ENCODE data around the gene SLC39A11. TPM values are rescaled to one million over a fixed set of nuclear protein-coding genes. Genes with fewer than 3 reads are reported as not detected.

The SLC39A11 gene
- total and polyA plus RNA-seq, 2 of the 13 experiments (the other 11 are each of a cell fraction or from before 2014, with no cell fraction given): 17.2 to 31.5 TPM

DNA sequence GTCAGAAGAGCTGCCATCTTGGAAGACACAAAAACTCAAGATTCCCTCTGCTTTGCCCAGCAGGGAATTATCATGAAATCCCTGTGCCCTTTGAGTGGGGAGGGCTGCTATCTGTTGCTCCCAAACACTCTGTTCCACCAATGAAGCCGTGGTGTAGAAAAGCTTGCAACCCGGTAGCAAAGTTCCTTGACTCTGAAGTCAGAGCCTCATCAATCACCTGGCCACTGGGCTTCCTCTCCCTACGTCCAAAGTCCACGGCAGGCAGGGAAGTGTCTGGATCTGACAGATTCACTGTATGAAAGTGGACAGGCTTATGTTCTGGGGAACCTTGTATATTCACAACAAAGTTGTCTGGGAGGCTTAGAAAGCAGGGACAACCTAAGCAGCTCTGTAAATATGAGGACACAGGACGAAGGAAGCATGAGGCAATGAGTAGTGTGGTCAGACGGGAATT lies 343.3 kb downstream of the SLC39A11 start (continued):
- TF ChIP-seq, protein P1, sequence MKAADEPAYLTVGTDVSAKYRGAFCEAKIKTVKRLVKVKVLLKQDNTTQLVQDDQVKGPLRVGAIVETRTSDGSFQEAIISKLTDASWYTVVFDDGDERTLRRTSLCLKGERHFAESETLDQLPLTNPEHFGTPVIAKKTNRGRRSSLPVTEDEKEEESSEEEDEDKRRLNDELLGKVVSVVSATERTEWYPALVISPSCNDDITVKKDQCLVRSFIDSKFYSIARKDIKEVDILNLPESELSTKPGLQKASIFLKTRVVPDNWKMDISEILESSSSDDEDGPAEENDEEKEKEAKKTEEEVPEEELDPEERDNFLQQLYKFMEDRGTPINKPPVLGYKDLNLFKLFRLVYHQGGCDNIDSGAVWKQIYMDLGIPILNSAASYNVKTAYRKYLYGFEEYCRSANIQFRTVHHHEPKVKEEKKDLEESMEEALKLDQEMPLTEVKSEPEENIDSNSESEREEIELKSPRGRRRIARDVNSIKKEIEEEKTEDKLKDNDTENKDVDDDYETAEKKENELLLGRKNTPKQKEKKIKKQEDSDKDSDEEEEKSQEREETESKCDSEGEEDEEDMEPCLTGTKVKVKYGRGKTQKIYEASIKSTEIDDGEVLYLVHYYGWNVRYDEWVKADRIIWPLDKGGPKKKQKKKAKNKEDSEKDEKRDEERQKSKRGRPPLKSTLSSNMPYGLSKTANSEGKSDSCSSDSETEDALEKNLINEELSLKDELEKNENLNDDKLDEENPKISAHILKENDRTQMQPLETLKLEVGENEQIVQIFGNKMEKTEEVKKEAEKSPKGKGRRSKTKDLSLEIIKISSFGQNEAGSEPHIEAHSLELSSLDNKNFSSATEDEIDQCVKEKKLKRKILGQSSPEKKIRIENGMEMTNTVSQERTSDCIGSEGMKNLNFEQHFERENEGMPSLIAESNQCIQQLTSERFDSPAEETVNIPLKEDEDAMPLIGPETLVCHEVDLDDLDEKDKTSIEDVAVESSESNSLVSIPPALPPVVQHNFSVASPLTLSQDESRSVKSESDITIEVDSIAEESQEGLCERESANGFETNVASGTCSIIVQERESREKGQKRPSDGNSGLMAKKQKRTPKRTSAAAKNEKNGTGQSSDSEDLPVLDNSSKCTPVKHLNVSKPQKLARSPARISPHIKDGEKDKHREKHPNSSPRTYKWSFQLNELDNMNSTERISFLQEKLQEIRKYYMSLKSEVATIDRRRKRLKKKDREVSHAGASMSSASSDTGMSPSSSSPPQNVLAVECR (CRISPR knock-in tag; IDR thresholded peaks at IDR 0.05; ENCODE audit: borderline replicate concordance): peak; percentile 59; the same call in 1 of the 2 replicates
- TF ChIP-seq ZNF430 (CRISPR knock-in tag; IDR thresholded peaks at IDR 0.05): no peak
- TF ChIP-seq SAFB2 (CRISPR knock-in tag; IDR thresholded peaks at IDR 0.05; ENCODE audit: borderline replicate concordance, low read depth): no peak
- TF ChIP-seq, protein P2, sequence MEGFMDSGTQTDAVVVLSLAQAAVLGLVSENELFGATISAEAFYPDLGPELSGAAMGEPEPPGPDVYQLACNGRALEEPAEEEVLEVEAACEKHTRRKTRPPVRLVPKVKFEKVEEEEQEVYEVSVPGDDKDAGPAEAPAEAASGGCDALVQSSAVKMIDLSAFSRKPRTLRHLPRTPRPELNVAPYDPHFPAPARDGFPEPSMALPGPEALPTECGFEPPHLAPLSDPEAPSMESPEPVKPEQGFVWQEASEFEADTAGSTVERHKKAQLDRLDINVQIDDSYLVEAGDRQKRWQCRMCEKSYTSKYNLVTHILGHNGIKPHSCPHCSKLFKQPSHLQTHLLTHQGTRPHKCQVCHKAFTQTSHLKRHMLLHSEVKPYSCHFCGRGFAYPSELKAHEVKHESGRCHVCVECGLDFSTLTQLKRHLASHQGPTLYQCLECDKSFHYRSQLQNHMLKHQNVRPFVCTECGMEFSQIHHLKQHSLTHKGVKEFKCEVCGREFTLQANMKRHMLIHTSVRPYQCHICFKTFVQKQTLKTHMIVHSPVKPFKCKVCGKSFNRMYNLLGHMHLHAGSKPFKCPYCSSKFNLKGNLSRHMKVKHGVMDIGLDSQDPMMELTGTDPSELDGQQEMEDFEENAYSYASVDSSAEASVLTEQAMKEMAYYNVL (CRISPR knock-in tag; IDR thresholded peaks at IDR 0.05; ENCODE audit: borderline replicate concordance): peak; percentile 46; the same call in 1 of the 2 replicates
- no peak for TF ChIP-seq ZNF619 (CRISPR knock-in tag; IDR thresholded peaks at IDR 0.05)
- TF ChIP-seq, protein P3, sequence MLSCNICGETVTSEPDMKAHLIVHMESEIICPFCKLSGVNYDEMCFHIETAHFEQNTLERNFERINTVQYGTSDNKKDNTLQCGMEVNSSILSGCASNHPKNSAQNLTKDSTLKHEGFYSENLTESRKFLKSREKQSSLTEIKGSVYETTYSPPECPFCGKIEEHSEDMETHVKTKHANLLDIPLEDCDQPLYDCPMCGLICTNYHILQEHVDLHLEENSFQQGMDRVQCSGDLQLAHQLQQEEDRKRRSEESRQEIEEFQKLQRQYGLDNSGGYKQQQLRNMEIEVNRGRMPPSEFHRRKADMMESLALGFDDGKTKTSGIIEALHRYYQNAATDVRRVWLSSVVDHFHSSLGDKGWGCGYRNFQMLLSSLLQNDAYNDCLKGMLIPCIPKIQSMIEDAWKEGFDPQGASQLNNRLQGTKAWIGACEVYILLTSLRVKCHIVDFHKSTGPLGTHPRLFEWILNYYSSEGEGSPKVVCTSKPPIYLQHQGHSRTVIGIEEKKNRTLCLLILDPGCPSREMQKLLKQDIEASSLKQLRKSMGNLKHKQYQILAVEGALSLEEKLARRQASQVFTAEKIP (CRISPR knock-in tag; IDR thresholded peaks at IDR 0.05; ENCODE audit: borderline replicate concordance): no peak
- peak; percentile 21; the same call in 1 of the 2 replicates for TF ChIP-seq CEBPG (CRISPR knock-in tag; IDR thresholded peaks at IDR 0.05)
- TF ChIP-seq ZFP36L2 (CRISPR knock-in tag; IDR thresholded peaks at IDR 0.05): no peak
- no peak for TF ChIP-seq ZKSCAN8 (CRISPR knock-in tag; IDR thresholded peaks at IDR 0.05; ENCODE audit: borderline replicate concordance)
- TF ChIP-seq SMAD3 (CRISPR knock-in tag; IDR thresholded peaks at IDR 0.05): no peak
- no peak for TF ChIP-seq NAIF1 (CRISPR knock-in tag; IDR thresholded peaks at IDR 0.05; ENCODE audit: borderline replicate concordance)
- TF ChIP-seq PCBP1 (IDR thresholded peaks at IDR 0.05; ENCODE audit: borderline replicate concordance, low read depth, low read length): no peak
- no peak for TF ChIP-seq PTBP1 (IDR thresholded peaks at IDR 0.05; ENCODE audit: low read depth, low read length, poor library complexity, severe bottlenecking)
- TF ChIP-seq, protein P4, sequence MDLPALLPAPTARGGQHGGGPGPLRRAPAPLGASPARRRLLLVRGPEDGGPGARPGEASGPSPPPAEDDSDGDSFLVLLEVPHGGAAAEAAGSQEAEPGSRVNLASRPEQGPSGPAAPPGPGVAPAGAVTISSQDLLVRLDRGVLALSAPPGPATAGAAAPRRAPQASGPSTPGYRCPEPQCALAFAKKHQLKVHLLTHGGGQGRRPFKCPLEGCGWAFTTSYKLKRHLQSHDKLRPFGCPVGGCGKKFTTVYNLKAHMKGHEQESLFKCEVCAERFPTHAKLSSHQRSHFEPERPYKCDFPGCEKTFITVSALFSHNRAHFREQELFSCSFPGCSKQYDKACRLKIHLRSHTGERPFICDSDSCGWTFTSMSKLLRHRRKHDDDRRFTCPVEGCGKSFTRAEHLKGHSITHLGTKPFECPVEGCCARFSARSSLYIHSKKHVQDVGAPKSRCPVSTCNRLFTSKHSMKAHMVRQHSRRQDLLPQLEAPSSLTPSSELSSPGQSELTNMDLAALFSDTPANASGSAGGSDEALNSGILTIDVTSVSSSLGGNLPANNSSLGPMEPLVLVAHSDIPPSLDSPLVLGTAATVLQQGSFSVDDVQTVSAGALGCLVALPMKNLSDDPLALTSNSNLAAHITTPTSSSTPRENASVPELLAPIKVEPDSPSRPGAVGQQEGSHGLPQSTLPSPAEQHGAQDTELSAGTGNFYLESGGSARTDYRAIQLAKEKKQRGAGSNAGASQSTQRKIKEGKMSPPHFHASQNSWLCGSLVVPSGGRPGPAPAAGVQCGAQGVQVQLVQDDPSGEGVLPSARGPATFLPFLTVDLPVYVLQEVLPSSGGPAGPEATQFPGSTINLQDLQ (CRISPR knock-in tag; IDR thresholded peaks at IDR 0.05): no peak
- TF ChIP-seq ELF4 (CRISPR knock-in tag; IDR thresholded peaks at IDR 0.05; ENCODE audit: borderline replicate concordance): no peak
- TF ChIP-seq PHF8 (CRISPR knock-in tag; IDR thresholded peaks at IDR 0.05): no peak
- TF ChIP-seq ZNF235 (CRISPR knock-in tag; IDR thresholded peaks at IDR 0.05; ENCODE audit: borderline replicate concordance): no peak
- TF ChIP-seq, protein P5, sequence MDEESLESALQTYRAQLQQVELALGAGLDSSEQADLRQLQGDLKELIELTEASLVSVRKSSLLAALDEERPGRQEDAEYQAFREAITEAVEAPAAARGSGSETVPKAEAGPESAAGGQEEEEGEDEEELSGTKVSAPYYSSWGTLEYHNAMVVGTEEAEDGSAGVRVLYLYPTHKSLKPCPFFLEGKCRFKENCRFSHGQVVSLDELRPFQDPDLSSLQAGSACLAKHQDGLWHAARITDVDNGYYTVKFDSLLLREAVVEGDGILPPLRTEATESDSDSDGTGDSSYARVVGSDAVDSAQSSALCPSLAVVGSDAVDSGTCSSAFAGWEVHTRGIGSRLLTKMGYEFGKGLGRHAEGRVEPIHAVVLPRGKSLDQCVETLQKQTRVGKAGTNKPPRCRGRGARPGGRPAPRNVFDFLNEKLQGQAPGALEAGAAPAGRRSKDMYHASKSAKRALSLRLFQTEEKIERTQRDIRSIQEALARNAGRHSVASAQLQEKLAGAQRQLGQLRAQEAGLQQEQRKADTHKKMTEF (CRISPR knock-in tag; IDR thresholded peaks at IDR 0.05): peak; percentile 51; the same call in 1 of the 2 replicates

All from HepG2 (cell line).